ENCODE measurements around the gene G6PC1. TPM values are rescaled to one million over a fixed set of nuclear protein-coding genes. Genes with fewer than 3 reads are reported as not detected.
"Not testable (repeated sequence)": the region's sequence is repeated elsewhere in the genome, so short reads cannot be mapped to it uniquely, and the experiment has no call there.

The G6PC1 gene
- not detected for total RNA-seq

- CTCF ChIA-PET = no interaction called here
- Mint-ChIP-seq H3K9me3 (no peaks in the 10 kb centered on the region), H3K4me1 (ENCODE audit: low read depth) (no peaks in the 10 kb centered on the region), H3K4me3 (no peak within 1 kb of the TSS), H3K27ac (no peak within 1 kb of the TSS), H3K27me3 (peaks cover 8% of the 10 kb centered on the region), H3K36me3 (no peaks in the 10 kb centered on the region)
- POLR2A ChIA-PET = no interaction called here
- intact Hi-C loops (cut with micrococcal nuclease) = no loop called here
- no peak for DNase-seq
Observed at GRCh38 chr17:42900460-42901331, at the start of gene G6PC1. G6PC1 (plus strand) TSS chr17:42900799; CDS start chr17:42900877, 78 bp downstream.

GRCh38 chr17:42850954-42851353, 49.6 kb upstream of the G6PC1 start, which contains the start of gene AOC3:
AOC3 (plus strand) TSS chr17:42851199; CDS start chr17:42851344, 145 bp downstream.
- ChIA-PET POLR2A (no interaction called here), CTCF (no interaction called here)
- intact Hi-C loops (cut with micrococcal nuclease) = no loop called here
- DNase-seq = no peak
- peaks cover 1% of the 10 kb centered on the region for H3K27me3 Mint-ChIP-seq
- H3K4me3 Mint-ChIP-seq = no peak within 1 kb of the TSS
- peaks cover 8% of the 10 kb centered on the region for H3K4me1 Mint-ChIP-seq (ENCODE audit: low read depth)
- no peak within 1 kb of the TSS for H3K27ac Mint-ChIP-seq
- peaks cover 3% of the 10 kb centered on the region for H3K36me3 Mint-ChIP-seq
- no peaks in the 10 kb centered on the region for H3K9me3 Mint-ChIP-seq

DNA sequence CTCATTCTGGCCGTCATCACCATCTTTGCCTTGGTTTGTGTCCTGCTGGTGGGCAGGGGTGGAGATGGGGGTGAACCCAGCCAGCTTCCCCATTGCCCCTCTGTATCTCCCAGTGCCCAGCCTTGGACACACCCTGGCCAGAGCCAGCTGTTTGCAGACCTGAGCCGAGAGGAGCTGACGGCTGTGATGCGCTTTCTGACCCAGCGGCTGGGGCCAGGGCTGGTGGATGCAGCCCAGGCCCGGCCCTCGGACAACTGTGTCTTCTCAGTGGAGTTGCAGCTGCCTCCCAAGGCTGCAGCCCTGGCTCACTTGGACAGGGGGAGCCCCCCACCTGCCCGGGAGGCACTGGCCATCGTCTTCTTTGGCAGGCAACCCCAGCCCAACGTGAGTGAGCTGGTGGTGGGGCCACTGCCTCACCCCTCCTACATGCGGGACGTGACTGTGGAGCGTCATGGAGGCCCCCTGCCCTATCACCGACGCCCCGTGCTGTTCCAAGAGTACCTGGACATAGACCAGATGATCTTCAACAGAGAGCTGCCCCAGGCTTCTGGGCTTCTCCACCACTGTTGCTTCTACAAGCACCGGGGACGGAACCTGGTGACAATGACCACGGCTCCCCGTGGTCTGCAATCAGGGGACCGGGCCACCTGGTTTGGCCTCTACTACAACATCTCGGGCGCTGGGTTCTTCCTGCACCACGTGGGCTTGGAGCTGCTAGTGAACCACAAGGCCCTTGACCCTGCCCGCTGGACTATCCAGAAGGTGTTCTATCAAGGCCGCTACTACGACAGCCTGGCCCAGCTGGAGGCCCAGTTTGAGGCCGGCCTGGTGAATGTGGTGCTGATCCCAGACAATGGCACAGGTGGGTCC, 49.0 kb upstream of the G6PC1 start:
- intact Hi-C loops (cut with micrococcal nuclease); CTCF ChIA-PET; H3K36me3 Mint-ChIP-seq: not testable (repeated sequence)

GRCh38 chr17:42852351-42852750, 48.2 kb upstream of the G6PC1 start:
- Mint-ChIP-seq H3K4me1 (ENCODE audit: low read depth) (no peaks in the 10 kb centered on the region), H3K9me3 (no peaks in the 10 kb centered on the region), H3K4me3 (no peak overlapping the region), H3K36me3 (peaks cover 3% of the 10 kb centered on the region), H3K27ac (no peak overlapping the region), H3K27me3 (peaks cover 1% of the 10 kb centered on the region)
- intact Hi-C loops (cut with micrococcal nuclease) = no loop called here
- ChIA-PET CTCF (no interaction called here), POLR2A (no interaction called here)
- DNase-seq = no peak

More for the DNA sequence above, 49.0 kb upstream of the G6PC1 start:
- H3K27ac Mint-ChIP-seq; H3K4me3 Mint-ChIP-seq; H3K9me3 Mint-ChIP-seq; DNase-seq; H3K4me1 Mint-ChIP-seq (ENCODE audit: low read depth); H3K27me3 Mint-ChIP-seq; POLR2A ChIA-PET: not testable (repeated sequence)

DNA sequence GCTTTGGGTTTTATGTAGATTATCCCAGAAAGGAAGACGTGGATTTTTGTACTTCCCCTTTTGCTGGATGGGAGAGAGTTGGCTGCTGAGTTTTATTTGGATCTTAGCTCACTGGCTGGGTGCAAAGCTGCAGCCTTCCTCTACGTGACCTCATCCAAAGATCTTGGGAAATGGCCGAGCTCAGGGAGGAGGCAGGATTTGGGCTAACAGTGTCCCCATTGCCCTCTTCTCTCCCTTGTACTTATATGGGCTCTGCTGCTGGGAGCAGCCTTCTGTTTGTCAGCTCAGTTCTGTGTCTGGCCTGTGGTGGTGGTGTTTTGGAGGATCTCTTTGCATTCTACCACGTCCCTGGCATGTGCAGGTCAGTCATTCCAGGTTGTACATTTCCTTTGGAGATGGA, 47.6 kb upstream of the G6PC1 start:
- CTCF ChIA-PET = no interaction called here
- intact Hi-C loops (cut with micrococcal nuclease) = no loop called here
- Mint-ChIP-seq H3K36me3 (peaks cover 3% of the 10 kb centered on the region), H3K27me3 (peaks cover 1% of the 10 kb centered on the region), H3K9me3 (no peaks in the 10 kb centered on the region), H3K4me3 (no peak overlapping the region), H3K4me1 (ENCODE audit: low read depth) (no peaks in the 10 kb centered on the region), H3K27ac (no peak overlapping the region)
- POLR2A ChIA-PET = interaction anchor here (0.6 kb wide), 1 partner anchor 28 kb away, joined by 3 read pairs; no protein-coding TSS in a partner anchor
- no peak for DNase-seq

GRCh38 chr17:42853597-42853967, 47.0 kb upstream of the G6PC1 start:
- peaks cover 3% of the 10 kb centered on the region for H3K36me3 Mint-ChIP-seq
- H3K27me3 Mint-ChIP-seq = peaks cover 1% of the 10 kb centered on the region
- DNase-seq = no peak
- H3K27ac Mint-ChIP-seq = no peak overlapping the region
- ChIA-PET POLR2A (interaction anchor here (0.6 kb wide), 1 partner anchor 28 kb away, joined by 3 read pairs; no protein-coding TSS in a partner anchor), CTCF (no interaction called here)
- H3K4me1 Mint-ChIP-seq (ENCODE audit: low read depth) = no peaks in the 10 kb centered on the region
- intact Hi-C loops (cut with micrococcal nuclease) = no loop called here
- no peaks in the 10 kb centered on the region for H3K9me3 Mint-ChIP-seq
- H3K4me3 Mint-ChIP-seq = no peak overlapping the region

- intact Hi-C loops (cut with micrococcal nuclease) = no loop called here
- Mint-ChIP-seq H3K36me3 (peaks cover 3% of the 10 kb centered on the region), H3K9me3 (no peaks in the 10 kb centered on the region), H3K4me3 (no peak overlapping the region), H3K27ac (no peak overlapping the region), H3K27me3 (peaks cover 1% of the 10 kb centered on the region), H3K4me1 (ENCODE audit: low read depth) (no peaks in the 10 kb centered on the region)
- DNase-seq = no peak
- CTCF ChIA-PET = no interaction called here
- POLR2A ChIA-PET = interaction anchor here (0.6 kb wide), 1 partner anchor 29 kb away, joined by 3 read pairs; no protein-coding TSS in a partner anchor
Observed at GRCh38 chr17:42853968-42854790, 46.4 kb upstream of the G6PC1 start.

GRCh38 chr17:42855048-42855596, 45.5 kb upstream of the G6PC1 start:
- peaks cover 3% of the 10 kb centered on the region for H3K36me3 Mint-ChIP-seq
- no peaks in the 10 kb centered on the region for H3K4me1 Mint-ChIP-seq (ENCODE audit: low read depth)
- no peaks in the 10 kb centered on the region for H3K9me3 Mint-ChIP-seq
- H3K4me3 Mint-ChIP-seq = no peak overlapping the region
- ChIA-PET CTCF (no interaction called here), POLR2A (no interaction called here)
- intact Hi-C loops (cut with micrococcal nuclease) = no loop called here
- DNase-seq = no peak
- peaks cover 1% of the 10 kb centered on the region for H3K27me3 Mint-ChIP-seq
- no peak overlapping the region for H3K27ac Mint-ChIP-seq

- POLR2A ChIA-PET; H3K27me3 Mint-ChIP-seq; H3K4me1 Mint-ChIP-seq (ENCODE audit: low read depth); H3K36me3 Mint-ChIP-seq; CTCF ChIA-PET; H3K27ac Mint-ChIP-seq; intact Hi-C loops (cut with micrococcal nuclease); H3K9me3 Mint-ChIP-seq; H3K4me3 Mint-ChIP-seq; DNase-seq: not testable (repeated sequence)
Observed at GRCh38 chr17:42856093-42856492, 44.5 kb upstream of the G6PC1 start.

- H3K27ac Mint-ChIP-seq; H3K4me3 Mint-ChIP-seq; CTCF ChIA-PET; intact Hi-C loops (cut with micrococcal nuclease); H3K9me3 Mint-ChIP-seq; H3K36me3 Mint-ChIP-seq; POLR2A ChIA-PET; DNase-seq; H3K27me3 Mint-ChIP-seq; H3K4me1 Mint-ChIP-seq (ENCODE audit: low read depth): not testable (repeated sequence)
Observed at GRCh38 chr17:42856516-42856915, 44.1 kb upstream of the G6PC1 start.

GRCh38 chr17:42857389-42857788, 43.2 kb upstream of the G6PC1 start:
- POLR2A ChIA-PET = no interaction called here
- no peak overlapping the region for H3K4me3 Mint-ChIP-seq
- intact Hi-C loops (cut with micrococcal nuclease) = no loop called here
- H3K27me3 Mint-ChIP-seq = peaks cover 1% of the 10 kb centered on the region
- CTCF ChIA-PET = no interaction called here
- H3K27ac Mint-ChIP-seq = no peak overlapping the region
- DNase-seq = no peak
- H3K9me3 Mint-ChIP-seq = no peaks in the 10 kb centered on the region
- no peaks in the 10 kb centered on the region for H3K4me1 Mint-ChIP-seq (ENCODE audit: low read depth)
- peaks cover 3% of the 10 kb centered on the region for H3K36me3 Mint-ChIP-seq

GRCh38 chr17:42865638-42866094, 34.9 kb upstream of the G6PC1 start:
- H3K9me3 Mint-ChIP-seq = peaks cover 2% of the 10 kb centered on the region
- DNase-seq = no peak
- peaks cover 8% of the 10 kb centered on the region for H3K27me3 Mint-ChIP-seq
- H3K27ac Mint-ChIP-seq = no peak overlapping the region
- no peaks in the 10 kb centered on the region for H3K4me1 Mint-ChIP-seq (ENCODE audit: low read depth)
- CTCF ChIA-PET = no interaction called here
- POLR2A ChIA-PET = no interaction called here
- intact Hi-C loops (cut with micrococcal nuclease) = no loop called here
- no peaks in the 10 kb centered on the region for H3K36me3 Mint-ChIP-seq
- no peak overlapping the region for H3K4me3 Mint-ChIP-seq
